AG09309 (cell line): ENCODE measurements around the gene RAPGEF2.
"Not testable (repeated sequence)": the region's sequence is repeated elsewhere in the genome, so short reads cannot be mapped to it uniquely, and the experiment has no call there.

ENCODE experiments used
- DNase-seq: peaks from one replicate; pipeline ENCODE4 v3.0.0-alpha.2; 2010; ENCODE audit warnings: low read depth
- H3K4me3 ChIP-seq: 2 replicates; pipeline ENCODE4 v1.5.1; 2011; ENCODE audit warnings: mild to moderate bottlenecking, low read depth, low read length, moderate library complexity; ENCODE audit not compliant: control insufficient read depth
- TF ChIP-seq, protein P1 (sequence below): IDR thresholded peaks from 2 replicates; pipeline ENCODE4 v1.5.1; 2011; ENCODE audit warnings: mild to moderate bottlenecking, low read depth, low read length, inconsistent platforms; ENCODE audit not compliant: insufficient read depth, control insufficient read depth; ENCODE audit errors: missing control alignments

The RAPGEF2 gene

DNA sequence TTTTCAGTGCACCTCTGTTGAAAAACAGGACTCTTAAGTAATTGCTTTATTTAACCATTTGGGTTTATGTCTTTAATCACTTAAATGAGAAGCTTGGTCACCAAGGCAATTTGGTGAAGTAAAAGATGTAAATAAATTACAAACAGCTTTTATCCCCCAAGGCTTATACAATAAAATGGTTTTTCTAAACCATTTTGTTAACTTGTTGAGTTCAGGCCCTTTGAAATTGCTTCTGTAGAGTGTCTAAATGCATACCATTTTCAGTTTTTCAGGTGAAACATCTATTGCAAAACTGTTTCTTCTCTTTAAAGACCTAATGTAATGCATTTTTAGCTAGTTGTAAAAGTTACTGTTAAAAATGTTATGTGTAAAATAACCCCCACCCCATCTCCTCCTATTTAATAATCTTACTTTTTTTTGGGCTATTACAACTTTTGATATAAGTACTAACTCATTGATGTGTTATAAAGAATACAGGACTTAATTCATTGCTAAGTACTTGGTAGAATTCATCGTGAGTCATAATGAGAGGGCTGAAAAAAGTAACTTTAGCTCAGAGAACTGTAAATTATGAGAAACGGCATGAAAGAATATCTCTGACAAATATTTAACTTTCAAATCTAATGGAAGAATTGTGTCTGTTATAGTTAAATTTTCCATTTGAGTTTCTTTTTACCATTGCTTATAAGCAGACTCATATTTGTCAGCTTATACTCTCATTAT lies 4.5 kb downstream of the RAPGEF2 start:
- no peak for DNase-seq
- TF ChIP-seq, protein P1, sequence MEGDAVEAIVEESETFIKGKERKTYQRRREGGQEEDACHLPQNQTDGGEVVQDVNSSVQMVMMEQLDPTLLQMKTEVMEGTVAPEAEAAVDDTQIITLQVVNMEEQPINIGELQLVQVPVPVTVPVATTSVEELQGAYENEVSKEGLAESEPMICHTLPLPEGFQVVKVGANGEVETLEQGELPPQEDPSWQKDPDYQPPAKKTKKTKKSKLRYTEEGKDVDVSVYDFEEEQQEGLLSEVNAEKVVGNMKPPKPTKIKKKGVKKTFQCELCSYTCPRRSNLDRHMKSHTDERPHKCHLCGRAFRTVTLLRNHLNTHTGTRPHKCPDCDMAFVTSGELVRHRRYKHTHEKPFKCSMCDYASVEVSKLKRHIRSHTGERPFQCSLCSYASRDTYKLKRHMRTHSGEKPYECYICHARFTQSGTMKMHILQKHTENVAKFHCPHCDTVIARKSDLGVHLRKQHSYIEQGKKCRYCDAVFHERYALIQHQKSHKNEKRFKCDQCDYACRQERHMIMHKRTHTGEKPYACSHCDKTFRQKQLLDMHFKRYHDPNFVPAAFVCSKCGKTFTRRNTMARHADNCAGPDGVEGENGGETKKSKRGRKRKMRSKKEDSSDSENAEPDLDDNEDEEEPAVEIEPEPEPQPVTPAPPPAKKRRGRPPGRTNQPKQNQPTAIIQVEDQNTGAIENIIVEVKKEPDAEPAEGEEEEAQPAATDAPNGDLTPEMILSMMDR: no peak
- no peak overlapping the region for H3K4me3 ChIP-seq

DNA sequence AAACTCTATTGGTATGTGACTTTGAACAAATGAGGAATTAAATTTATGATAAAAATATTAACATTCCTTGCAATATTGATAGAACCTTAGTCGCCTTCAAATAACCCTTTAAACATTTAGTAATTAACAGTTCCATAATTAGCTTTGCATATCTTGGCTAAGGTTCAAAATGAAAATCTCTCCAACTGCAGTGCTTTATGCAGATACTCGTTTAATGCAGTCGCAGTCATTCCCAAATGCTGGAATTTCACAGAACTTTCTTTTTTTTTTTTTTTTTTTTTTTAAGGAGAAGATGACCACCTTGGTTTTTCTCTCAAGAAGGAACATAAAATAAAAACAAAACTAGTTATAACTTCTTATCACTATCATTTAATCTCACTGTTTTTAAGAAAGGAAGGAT lies 5.2 kb downstream of the RAPGEF2 start:
- no peak overlapping the region for H3K4me3 ChIP-seq
- TF ChIP-seq, protein P1: no peak
- no peak for DNase-seq

DNA sequence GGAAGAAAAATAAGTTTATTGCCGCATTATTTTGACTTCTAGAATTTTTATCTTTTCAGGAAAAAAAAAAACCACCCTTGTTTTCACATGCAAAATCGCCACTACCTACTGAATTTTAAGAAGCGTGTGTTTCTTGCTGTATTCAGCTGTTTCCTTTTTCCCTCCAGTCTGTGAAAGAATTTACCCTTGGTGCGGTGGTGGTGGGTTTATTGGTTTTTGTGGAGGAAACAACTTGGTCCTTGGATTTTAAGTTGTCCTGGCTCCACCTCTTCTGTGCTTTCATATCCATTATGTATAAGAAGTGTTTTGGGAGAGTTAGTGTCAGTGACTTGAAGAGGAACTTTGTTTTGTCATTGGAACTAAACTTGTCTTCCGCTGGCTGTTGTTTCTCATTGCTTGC lies 8.1 kb downstream of the RAPGEF2 start:
- TF ChIP-seq, protein P1: no peak
- H3K4me3 ChIP-seq: no peak overlapping the region
- no peak for DNase-seq

DNA sequence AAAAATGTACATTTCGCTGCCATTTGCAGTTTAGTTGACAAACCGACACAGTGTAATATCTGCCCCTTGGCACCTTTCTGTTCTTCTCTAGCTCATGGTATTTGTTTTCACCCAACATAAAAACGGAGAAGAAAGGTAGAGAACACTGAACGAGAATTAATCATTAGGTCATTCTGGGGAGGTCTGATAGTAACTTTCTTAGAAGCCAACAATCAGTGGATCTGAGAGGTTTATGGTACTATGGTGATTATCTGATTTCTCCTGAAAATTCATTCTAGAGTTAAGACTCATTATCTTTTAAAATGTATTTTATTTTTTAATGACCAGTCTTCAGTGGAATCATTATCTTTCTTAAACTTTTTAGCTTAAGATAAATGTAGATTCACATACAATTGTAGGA lies 8.5 kb downstream of the RAPGEF2 start:
- TF ChIP-seq, protein P1: no peak
- no peak for DNase-seq
- H3K4me3 ChIP-seq: no peak overlapping the region

DNA sequence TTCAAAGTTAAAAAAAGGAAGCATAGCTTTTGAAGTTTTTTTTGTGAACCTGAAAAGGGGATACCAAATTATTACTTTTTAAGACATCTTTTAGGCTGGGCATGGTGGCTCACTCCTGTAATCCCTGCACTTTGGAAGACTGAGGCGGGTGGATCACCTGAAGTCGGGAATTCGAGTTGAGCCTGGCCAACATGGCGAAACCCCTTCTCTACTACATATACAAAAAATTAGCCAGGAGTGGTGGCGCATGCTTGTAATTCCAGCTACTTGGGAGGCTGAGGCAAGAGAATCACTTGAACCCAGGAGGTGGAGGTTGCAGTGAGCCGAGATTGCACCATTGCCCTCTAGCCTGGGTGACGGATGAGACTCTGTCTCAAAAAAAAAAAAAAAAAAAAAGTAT lies 10.5 kb downstream of the RAPGEF2 start:
- H3K4me3 ChIP-seq, DNase-seq: not testable (repeated sequence)

DNA sequence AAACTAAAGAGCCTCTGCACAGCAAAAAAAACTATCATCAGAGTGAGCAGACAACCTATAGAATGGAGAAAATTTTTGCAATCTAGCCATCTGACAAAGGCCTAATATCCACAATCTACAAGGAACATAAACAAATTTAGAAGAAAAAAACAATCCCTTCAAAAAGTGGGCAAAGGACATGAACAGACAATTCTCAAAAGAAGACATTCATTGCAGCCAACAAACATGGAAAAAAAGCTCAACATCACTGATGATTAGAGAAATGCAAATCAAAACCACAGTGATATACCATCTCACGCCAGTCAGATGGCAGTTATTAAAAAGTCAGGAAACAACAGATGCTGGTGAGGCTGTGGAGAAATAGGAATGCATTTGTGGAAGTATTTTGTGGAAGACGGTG lies 13.2 kb downstream of the RAPGEF2 start:
- DNase-seq, H3K4me3 ChIP-seq: not testable (repeated sequence)

DNA sequence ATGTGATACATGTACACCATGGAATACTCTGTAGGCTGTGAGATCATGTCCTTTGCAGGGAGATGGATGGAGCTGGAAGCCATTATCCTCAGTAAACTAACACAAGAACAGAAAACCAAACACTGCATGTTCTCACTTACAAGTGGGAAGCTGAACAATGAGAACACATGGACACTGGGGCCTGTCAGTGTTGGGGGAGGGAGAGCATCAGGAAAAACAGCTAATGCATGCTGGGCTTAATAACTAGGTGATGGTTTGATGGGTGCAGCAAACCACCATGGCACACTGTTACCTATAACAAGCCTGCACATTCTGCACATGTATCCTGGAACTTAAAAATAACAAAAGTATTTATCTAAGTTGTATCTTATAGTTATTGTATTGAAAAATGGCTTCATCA lies 13.8 kb downstream of the RAPGEF2 start:
- not testable (repeated sequence) for DNase-seq, H3K4me3 ChIP-seq

DNA sequence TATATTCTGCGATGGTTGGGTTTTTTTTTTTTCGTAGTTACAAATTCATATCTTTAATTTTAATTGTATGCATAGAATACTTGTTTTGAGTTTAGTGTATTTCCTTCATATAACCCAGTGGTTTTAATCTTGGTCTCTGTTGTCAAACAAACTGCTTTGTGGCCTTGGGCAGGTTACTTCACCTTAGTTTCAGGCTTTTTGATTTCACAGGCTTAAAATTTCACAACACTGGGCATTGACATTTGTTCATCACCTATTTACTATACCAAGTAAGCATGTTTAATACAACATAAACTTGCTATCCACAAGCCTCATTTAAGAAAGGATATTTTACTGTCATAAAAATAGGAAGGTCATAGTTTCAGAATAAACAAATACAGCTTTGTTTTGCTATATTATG lies 14.7 kb downstream of the RAPGEF2 start:
- H3K4me3 ChIP-seq: no peak overlapping the region
- TF ChIP-seq, protein P1: no peak
- DNase-seq: no peak
